Stimulated activated CD4-positive, alpha-beta T cell treated with anti-CD3 and anti-CD28 coated beads, Interleukin-4, amount 100 ng/mL, for 4 hours (primary cell): ENCODE results near the gene EHHADH.
"Not testable (repeated sequence)": the region's sequence is repeated elsewhere in the genome, so short reads cannot be mapped to it uniquely, and the experiment has no call there.

Experiments
- DNase-seq, 2 experiments: peaks; one replicate each; pipeline ENCODE4 v3.0.0-alpha.2; 2020

Gene EHHADH

DNA sequence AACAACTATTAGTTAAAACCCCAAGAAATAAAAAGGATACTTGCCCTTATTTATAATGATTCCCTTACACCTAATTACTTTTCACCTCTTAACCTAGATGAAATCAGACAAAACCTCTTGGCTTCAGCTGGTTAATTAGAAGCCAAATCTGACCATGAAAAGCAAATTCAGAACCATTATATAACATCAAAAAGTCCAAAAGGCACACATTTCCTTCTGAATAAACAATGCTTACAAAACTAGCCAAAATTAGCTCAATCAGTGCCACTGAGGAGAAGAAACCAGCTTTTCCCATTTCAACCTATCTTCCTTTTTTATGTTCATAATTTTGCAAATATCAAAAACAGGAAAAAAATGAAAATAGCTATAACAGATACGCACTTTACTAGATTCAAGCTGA, 3.2 kb downstream of the EHHADH start:
- DNase-seq: no peak

DNA sequence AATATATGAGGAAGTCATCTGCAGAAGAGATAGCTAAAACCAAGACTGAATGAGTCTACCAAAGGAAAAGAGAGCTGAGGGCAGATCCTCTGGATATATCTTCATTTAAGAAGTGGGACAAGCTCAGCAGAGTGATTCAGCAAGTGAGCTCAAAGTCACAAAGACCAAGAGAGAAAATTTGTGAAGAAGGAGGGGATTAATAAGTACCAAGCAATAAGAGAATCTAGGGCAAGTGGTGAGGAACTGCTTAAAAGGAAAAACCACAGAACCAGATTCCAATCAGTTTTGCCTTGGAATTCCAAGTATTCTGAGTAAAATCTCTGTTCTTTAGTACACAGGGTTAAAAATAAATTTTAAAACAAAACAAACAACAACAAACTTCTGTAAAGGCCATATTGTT, 3.6 kb downstream of the EHHADH start:
- DNase-seq: no peak

DNA sequence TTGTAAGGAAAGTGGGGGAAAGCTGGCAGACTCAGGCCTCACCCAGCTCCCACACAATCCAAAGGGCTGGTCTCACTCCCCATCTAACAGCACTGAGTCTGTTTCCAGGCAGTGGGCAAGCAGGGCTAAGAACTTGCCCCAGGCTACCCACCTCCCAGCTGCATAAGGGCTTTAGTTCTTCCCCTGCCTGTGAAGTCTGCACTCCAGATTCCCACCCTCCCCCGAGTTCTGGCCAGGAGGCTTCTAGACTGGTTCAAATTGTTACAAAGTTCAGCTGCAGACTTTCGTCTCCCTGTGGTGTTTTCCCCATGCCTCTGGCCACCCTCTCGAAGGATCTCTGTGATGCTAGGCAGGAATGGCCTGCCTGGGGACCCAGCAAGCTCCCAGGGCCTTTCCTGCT, 11.2 kb downstream of the EHHADH start:
- no peak for DNase-seq

DNA sequence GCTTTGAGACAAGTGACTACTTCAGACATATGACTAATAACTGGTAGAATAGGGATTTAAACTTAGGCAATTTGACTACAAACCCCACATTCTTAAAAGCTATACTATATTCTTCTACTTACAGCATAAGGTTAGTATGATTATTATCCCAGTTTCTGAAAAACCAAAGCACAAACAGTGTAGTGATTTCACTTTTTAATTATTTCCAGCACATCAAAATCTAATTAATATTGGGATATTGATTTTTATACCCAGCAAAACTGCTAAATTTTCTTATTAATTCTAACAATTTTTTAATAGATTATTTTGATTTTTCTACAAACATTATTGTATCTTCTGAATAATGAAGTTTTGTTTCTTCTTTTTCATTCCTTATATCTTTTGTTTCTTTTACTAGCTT, 16.9 kb downstream of the EHHADH start:
- DNase-seq: no peak

DNA sequence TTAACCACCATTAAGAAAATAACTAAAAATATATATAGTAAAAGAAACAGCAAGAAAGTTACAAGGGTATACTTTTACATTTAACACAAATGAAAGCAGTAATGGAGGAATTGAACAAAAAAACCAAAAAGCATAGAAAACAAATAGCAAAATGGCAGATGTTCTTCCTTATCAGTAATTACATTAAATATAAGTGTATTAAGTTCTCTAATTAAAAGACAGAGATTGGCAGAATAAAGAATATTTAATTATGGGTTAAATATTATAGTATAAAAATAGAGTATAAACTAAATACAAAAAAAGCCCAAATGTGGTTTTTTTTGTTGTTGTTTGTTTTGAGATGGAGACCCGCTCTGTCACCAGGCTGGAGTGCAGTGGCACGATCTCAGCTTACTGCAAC, 20.5 kb downstream of the EHHADH start:
- DNase-seq: no peak

DNA sequence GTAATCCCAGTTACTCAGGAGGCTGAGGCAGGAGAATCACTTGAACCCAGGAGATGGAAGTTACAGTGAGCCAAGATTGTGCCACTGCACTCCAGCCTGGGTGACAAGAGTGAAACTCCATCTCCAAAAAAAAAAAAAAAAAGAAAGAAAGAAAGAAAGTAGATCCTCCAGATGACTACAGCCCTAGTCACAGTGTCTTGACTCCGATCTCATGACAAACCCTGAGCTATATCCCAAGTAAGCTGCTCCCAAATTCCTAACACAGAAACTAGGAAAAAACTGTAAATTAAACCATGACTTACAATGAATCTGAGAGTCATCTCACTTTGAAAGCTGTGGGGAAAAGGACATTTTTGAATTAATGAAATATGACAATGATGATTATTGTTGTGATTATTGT, 27.3 kb downstream of the EHHADH start:
- not testable (repeated sequence) for DNase-seq

DNA sequence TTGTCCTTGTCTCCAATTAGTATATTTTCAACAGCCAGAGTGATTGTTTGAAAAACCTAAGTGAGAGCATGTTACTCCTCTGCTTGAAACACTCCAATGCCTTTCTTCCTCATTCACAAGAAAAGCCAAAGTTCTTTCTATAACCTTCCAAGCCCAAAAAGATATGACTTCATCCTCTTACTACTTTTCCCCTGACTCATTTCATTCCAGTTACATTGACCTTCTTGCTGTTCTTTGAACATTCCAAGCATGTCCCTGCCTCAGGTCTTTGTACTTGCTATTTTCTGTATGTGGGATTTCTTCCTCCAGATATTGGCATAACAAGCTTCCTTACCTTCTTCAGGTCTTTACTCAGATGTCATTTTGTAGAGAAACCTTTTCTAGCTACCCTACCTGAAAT, 28.3 kb downstream of the EHHADH start:
- no peak for DNase-seq

DNA sequence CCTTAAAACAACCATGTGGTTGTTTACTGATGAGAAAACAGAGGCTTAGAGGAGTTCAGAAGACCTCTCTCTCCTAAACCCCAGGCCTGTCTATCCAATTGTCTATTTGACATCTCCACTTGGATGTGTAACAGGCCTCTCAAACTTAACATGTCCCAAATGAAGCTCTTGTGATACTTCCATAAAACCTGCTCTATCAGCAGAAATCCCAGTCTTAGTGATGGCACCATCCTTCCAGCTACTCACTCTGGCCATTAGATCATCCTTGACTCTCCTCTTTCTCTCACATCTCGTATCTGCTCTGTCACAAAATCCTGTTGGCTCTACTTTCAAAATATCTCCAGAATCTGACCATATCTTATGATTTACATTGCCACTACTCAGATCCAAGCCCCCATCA, 28.8 kb downstream of the EHHADH start:
- DNase-seq: no peak

DNA sequence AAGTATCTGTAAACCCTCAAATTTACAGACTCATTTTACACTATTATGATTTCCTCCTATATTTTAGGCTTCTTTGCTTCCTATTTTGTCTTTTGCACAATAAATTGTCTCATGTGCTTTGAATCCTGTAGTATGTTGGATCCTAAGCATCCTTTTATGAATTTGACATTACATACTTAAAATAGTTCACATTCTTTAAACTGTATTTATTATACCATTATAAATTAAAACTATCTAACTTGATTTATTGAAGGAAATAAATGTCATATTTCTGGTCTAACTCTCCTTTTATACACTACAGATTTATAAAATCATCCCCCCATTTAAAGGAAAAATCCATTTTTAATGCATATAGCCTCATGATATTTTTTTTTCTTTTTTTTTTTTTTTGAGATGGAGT, 32.6 kb downstream of the EHHADH start:
- DNase-seq: no peak

DNA sequence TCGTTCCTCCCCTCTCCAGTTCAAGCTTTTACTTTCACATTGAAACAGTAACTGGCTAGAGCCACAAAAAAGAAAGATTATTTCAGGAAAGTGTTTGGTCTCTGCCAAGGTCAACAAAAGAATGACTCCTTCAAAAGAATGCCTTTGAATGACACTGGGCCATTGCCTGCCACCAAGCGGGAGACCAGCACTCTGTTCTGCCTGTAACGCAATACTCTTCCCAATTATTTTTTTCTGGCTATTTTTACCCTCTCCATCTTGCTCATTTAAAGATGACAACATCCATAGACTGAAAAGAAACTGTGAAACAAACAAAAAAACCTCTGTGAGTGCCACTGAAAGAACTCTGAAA, 37.3 kb downstream of the EHHADH start:
- DNase-seq: no peak

DNA sequence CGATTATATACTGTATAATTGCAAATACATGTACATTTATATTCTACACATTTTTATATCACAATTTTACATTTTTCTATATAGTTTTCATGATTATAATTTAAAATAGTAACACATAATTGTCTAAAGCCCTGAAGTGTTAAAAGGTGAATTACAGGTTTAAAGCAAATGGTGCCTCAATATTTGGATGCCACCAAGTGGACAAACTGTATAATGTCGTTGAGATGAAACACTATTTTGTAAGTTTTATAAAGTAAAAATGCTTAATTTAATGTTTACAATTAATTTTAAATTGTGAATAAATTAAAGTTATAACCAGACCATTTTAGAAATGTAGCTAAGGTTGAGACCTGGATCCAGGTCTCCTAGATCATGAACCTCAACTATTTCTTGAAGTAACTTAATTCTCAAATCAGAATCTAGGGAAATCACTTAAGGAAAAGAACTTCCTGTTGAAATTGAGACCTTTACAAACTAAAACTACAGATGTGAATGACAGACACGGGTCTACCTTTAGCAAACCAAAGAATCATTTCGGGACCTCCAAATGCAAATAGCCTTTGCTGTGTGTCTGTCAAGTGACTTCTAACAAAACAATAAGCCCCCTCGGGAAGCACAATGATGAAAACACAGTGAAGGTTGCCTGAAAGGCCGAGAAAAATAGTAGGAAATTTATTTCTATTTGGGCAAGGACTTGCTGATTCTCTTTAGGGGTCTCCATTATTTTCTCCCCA, 37.8 kb downstream of the EHHADH start:
- DNase-seq: no peak

DNA sequence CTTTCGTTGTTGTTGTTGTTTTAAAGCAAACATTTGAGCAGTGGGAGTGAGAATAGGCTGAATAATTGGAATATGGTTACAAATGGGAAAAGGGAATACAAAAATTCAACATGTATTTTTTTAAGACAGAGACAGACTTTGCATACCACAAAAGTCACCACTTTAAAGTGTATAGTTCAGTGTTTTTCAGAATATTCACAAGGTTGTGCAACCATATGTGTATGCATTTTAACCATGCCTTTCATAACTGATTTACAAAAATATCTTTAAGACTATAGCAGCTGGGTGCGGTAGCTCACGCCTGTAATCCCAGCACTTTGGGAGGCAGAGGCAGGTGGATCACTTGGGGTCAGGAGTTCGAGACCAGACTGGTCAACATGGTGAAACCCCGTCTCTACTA, 41.3 kb downstream of the EHHADH start:
- no peak for DNase-seq

DNA sequence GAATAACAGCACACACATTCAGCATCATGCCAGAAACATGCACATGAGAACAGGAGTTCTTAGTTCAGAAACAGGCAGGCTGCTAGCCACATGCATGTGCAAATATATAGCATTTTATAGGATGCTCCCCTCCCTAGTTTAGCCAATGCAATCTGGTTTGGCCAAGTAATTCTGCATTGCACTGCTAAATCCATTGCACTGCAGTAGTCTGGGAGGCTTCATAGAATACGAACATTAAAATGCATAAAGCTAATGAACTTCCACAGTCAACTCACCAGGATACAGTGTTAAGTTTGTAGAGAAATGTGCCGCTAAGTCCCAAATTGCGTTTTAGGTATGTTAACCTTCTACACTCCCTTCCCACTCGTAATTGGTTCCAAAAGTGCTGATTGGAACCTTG, 41.8 kb downstream of the EHHADH start:
- no peak for DNase-seq

DNA sequence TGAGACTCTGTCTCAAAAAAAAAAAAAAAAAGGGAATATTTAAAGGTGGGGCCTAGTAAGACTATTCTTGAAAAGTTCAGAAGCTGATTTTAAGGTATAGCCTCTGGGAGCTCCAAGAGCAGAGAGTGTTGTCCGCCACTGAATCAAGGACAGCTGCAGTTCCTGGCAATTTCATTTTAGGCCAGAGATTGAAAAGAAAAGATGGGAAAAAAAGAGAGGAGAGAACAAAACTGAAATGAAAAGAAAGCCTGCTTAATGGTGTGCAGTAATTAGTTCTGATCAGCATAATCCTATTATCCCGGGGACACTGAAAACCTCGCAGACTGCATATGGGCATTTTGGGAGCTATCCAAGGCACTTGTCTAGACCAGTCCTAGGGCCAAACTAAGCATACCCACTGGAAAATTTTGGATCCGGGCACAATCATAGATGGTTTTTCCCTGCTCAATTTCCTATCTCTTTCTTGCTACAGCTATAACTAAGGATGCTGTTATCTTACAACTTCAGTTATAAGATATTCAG, 43.2 kb downstream of the EHHADH start:
- no peak for DNase-seq

DNA sequence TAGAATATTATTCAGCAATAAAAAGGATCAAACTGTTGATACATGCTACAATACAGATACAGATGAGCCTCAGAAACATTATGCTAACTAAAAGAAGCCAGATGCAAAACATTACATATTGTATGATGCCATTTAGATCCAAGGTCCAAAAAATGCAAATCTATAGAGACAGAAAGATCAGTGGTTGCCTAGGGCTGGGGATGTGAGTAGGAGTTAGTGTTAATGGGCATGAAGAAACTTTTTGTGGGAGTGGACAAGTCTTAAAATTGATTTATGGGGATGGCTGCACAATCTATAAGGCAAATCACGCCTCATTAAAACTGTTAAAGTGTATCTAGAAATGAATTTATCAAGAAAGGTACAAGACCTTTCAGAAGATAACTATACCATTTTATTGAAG, 45.0 kb downstream of the EHHADH start:
- DNase-seq: no peak

DNA sequence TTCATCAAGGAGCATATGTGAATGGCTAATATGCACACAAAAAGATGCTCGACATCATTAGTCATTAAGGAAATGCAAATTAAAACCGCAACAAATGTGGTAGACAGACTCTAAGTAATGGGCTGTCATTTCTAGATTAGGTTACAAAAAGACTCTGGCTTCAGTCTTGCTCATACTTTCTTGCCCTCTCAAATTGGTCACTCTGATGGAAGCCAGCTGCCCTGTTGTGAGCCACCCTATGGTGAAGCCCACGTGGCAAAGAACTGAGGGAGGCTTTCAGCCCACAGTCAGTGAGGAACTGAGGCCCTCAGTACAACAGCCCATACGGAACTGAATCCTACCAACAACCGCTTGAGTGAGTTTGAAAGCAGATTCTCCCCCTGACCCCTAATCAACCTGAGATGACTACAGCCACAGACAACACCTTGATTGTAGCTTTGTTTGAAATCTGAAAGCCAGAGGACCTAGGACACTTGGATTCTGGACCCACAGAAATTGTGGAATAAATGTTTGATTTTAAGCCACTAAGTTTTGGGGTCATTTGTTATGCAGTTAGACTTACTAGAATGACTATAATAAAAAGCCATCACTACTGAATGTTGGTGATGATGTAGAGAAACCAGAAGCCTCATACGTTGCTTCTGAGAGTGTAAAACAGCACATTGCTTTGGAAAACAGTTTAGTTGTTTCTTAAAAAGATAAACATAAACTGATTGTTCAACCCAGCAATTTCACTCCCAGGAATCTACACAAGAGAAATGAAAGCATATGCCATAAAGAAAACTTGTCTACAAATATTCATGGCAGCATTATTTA, 45.7 kb downstream of the EHHADH start:
- no peak for DNase-seq

DNA sequence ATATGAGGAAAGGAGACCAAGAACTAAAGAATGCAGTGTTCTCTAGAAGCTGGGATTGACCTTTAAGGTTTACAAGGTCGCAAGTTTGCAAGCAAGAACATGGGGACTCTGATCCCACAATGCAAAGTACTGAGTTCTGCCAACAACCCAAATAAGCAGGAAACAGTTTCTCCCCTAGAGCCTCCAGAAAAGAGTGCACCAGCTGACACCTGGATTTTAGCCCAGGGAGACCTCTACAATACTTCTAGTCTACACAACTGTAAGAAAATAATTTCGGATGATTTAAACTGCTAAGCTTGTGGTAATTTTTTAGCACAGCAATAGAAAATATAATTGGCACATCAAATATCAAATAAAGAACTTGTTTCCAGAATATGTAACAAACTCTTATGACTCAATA, 46.4 kb downstream of the EHHADH start:
- no peak for DNase-seq

DNA sequence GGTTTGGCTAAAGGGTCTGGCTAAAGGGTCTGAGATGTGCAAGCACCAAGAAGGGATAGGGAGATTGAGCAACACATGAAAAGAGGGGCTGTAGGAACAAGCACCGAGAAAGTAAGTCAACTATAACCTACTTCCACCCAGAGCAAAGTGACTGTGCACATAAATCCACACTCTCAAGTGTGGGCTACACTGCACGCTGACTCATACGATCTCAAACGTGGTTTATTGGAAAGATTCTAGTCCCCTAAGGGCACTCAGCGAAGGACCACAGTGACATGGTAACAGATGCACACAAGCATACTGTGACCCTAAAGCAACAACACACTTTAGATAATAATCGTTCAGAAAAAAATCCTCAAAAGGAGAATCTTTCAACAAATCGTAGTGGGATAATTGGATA, 48.0 kb downstream of the EHHADH start:
- no peak for DNase-seq

DNA sequence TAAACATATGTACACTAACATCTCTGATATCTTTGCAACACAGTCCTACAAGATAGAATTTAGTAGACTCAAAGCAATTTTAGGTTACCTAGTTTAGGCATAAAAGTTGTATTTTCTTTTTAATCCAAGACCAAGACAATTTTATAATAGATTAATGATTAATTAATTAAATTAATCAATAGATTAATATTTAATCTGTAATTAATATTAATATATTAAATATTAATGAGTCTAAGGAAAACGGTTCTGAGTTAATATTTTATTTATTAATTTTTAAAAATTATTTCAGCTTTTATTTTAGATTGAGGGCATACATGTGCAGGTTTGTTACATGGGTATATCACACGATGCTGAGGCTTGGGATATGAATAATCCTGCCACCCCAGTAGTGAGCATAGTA, 49.0 kb downstream of the EHHADH start:
- DNase-seq: no peak

DNA sequence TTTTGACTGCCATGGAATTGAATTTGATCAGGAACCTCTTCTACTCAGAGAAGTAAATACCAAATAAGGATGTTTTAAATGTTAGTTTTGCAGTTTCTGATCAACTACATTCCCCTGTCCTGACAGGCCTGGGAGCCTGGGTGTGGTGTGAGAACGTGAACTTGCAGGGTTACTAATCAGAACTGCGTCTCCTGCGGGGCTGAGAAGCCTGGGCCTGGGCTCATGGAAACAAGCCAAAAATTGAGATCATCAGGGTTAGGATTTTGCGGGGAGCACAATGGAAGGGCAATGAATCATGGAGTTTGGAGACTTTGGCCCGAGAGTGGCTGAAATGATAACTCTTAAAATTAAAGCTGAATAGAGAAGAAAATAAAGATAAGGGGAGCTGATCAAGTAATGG, 53.2 kb downstream of the EHHADH start:
- DNase-seq: no peak

DNA sequence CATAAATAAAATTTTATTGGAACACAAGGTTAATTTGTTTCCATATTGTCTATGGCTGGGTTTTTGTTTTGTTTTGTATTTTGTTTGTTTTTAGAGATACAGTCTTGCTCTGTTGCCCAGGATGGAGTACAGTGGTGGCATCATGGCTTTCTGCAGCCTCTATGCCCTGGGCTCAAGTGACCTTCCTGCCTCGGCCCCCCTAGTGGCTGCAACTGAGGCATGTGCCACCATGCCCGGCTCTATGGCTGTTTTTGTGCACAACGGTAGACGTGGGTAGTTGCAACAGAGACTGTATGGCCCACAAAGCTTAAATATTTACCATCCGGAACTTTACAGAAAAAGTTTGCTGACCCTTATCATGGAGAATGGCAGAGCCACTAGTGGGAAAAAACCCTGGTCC, 54.2 kb downstream of the EHHADH start:
- no peak for DNase-seq

DNA sequence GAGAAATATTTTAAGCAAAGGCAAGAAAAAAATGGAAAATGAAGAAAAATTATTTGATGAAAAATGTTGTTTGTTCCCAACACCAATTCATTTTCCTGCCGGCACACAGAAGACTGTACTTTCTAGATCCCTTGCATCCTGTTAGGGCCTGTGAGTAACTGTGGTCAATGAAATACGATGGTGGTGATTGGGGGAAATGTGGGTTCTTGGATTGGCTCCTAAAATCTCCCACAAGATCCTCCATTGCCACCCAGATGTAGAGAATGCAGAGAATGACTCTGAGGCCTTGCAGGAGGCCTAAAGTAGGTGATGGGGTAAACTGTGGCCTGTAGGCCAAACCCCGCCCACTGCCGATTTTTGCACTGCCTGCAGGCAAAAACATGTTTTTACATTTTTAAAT, 54.6 kb downstream of the EHHADH start:
- DNase-seq: no peak

DNA sequence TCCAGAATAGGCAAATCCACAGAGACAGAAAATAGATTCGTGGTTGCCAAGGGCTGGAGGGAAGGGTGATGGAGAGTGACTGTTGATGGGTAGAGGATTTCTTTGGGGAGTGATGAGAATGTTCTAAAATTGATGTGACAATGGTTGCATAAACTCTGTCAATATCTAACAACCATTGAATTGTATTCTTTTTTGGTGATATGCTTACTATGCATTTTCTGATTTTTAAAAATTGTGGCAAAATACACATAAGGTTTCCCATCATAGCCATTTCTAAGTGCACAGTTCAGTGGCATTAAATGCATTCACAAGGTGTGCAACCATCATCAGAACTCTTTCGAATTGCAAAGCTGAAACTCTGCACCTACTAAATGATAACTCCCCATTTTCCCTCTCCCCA, 56.8 kb downstream of the EHHADH start:
- no peak for DNase-seq

DNA sequence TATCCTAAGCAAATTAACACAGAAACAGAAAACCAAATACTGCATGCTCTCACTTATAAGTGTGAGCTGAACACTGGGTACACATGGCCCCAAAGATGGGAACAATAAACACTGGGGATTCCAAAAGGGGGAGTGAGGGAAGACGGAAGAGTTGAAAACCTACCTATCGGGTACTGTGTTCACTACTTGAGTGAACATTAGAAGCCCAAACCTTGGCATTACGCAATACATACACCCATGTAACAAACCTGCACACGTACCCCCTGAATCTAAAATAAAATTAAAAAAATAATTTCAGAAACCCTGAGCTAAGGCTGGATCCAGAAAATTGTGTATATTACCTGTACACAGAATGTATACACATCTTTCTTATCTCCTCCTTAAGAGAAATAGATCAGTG, 58.2 kb downstream of the EHHADH start:
- DNase-seq: no peak

DNA sequence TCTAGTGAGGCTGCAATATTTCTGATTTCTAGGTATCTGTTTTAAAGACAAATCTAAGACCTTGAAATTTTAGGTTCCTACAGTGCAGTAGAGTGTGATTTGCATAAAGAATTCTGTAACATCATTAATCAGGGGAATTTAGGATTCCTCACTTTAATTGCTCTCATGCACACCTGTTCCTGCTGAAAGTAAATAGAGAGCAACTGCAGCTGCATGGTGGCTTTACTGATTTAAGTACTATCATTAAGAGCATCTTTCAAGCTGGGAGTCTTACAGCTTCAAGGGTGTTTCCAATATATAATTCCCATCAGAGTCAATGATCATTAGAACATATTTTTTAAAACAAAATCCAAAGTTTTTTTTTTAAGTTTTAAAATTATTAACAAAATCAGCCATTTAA, 65.0 kb downstream of the EHHADH start:
- DNase-seq: no peak
